GM19193 (cell line): Measurements from ENCODE around the gene NFAT5.

Source experiments
- POLR2A ChIP-seq: IDR thresholded peaks from 4 replicates; pipeline ENCODE4 v1.6.1; 2011; ENCODE audit not compliant: insufficient read depth, insufficient read length; ENCODE audit errors: extremely low read depth

The NFAT5 gene

GRCh38 chr16:69701866-69702265 lies 136.1 kb downstream of the NFAT5 start:
- no peak for TF ChIP-seq POLR2A

- TF ChIP-seq POLR2A = no peak
These were observed 137.9 kb downstream of the NFAT5 start for GRCh38 chr16:69703638-69704037.

- no peak for TF ChIP-seq POLR2A
These were observed 140.6 kb downstream of the NFAT5 start for GRCh38 chr16:69706256-69706974.

GRCh38 chr16:69706975-69707340 lies 141.2 kb downstream of the NFAT5 start:
- no peak for TF ChIP-seq POLR2A

- TF ChIP-seq POLR2A = no peak
These were observed 142.3 kb downstream of the NFAT5 start for GRCh38 chr16:69707920-69708683.

GRCh38 chr16:69709456-69710084 lies 143.8 kb downstream of the NFAT5 start:
- TF ChIP-seq POLR2A = no peak

GRCh38 chr16:69711115-69711740 lies 145.5 kb downstream of the NFAT5 start:
- TF ChIP-seq POLR2A = no peak

- no peak for TF ChIP-seq POLR2A
These were observed 146.5 kb downstream of the NFAT5 start for GRCh38 chr16:69712277-69712676.

- no peak for TF ChIP-seq POLR2A
These were observed 147.3 kb downstream of the NFAT5 start for GRCh38 chr16:69712914-69713581.

GRCh38 chr16:69717066-69717465 lies 151.3 kb downstream of the NFAT5 start:
- no peak for TF ChIP-seq POLR2A

- TF ChIP-seq POLR2A = no peak
These were observed 152.5 kb downstream of the NFAT5 start for GRCh38 chr16:69718111-69718764.

GRCh38 chr16:69720822-69721430 lies 155.2 kb downstream of the NFAT5 start:
- TF ChIP-seq POLR2A = no peak

GRCh38 chr16:69721441-69721957 lies 155.7 kb downstream of the NFAT5 start:
- TF ChIP-seq POLR2A = no peak
